ENCODE measurements around the gene RBMS3. TPM values are rescaled to one million over a fixed set of nuclear protein-coding genes. Genes with fewer than 3 reads are reported as not detected.

RBMS3 gene
- total and polyA plus RNA-seq, 2 experiments from 2014 or later: 34.9 to 37.1 TPM

DNA sequence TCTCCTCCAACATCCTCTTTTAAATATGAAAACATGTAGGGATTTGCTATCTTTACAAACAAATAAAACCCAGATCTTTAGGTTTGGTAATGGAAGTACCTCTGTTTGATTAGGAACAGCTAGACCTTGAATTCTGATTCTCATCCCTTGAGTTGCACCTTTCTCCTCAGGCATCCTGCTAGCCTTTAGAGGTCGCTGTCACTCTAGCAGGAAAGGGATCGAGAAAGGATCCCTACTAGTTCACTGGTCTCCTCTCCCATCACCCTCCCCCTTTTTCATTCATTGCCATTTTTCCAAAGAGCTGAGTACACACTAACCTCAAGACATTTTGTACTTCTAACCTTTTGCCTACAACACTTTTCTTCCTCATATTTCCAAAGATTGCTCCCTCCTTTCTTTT is 569.8 kb downstream of the RBMS3 start:
- no peaks in the 10 kb centered on the region for H4K20me1 ChIP-seq (ENCODE audit: insufficient read depth, poor library complexity, severe bottlenecking)
- no peaks in the 10 kb centered on the region for H3K4me1 ChIP-seq (ENCODE audit: insufficient read depth)
- TF ChIP-seq, protein P1, sequence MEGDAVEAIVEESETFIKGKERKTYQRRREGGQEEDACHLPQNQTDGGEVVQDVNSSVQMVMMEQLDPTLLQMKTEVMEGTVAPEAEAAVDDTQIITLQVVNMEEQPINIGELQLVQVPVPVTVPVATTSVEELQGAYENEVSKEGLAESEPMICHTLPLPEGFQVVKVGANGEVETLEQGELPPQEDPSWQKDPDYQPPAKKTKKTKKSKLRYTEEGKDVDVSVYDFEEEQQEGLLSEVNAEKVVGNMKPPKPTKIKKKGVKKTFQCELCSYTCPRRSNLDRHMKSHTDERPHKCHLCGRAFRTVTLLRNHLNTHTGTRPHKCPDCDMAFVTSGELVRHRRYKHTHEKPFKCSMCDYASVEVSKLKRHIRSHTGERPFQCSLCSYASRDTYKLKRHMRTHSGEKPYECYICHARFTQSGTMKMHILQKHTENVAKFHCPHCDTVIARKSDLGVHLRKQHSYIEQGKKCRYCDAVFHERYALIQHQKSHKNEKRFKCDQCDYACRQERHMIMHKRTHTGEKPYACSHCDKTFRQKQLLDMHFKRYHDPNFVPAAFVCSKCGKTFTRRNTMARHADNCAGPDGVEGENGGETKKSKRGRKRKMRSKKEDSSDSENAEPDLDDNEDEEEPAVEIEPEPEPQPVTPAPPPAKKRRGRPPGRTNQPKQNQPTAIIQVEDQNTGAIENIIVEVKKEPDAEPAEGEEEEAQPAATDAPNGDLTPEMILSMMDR (IDR thresholded peaks at IDR 0.05; ENCODE audit: poor library complexity): no peak
- no peak for TF ChIP-seq EZH2phosphoT487 (IDR thresholded peaks at IDR 0.05; ENCODE audit: low read depth, severe bottlenecking, unreplicated experiment)
- no peak for TF ChIP-seq EZH2 (IDR thresholded peaks at IDR 0.05; ENCODE audit: borderline replicate concordance)
- no peaks in the 10 kb centered on the region for H3K9me3 ChIP-seq (ENCODE audit: low read depth)
- no peaks in the 10 kb centered on the region for H3K27me3 ChIP-seq
- no peaks in the 10 kb centered on the region for H3K9me2 ChIP-seq (replicated peaks; ENCODE audit: insufficient read depth)
- no peak overlapping the region for H3K4me2 ChIP-seq
- H3K36me3 ChIP-seq (replicated peaks; ENCODE audit: insufficient read depth, low read depth): no peaks in the 10 kb centered on the region
- no peak for DNase-seq (ENCODE audit: low spot score)
- H3K4me3 ChIP-seq: no peak overlapping the region
- 51% methylated on average over 2 of the region's 2 CpGs for WGBS (ENCODE audit: low lambda C conversion rate, missing lambda C conversion rate)
- no peak overlapping the region for H2AFZ ChIP-seq
- H3K27ac ChIP-seq: no peak overlapping the region
- no peaks in the 10 kb centered on the region for H3K79me2 ChIP-seq

DNA sequence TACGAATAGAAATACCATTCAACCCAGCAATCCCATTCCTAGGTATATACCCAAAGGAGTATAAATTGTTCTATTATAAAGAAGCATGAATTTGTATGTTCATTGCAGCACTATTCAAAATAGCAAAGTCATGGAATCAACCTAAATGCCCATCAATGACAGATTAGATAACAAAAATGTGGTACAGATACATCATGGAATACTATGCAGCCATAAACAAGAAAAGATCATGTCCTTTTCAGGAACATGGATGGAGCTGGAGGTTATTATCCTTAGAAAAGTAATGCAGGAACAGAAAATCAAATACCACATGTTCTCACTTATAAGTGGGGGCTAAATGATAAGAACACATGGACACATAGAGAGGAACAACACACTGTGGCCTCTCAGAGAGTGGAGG is 571.9 kb downstream of the RBMS3 start:
- no peak overlapping the region for H3K4me3 ChIP-seq
- no peaks in the 10 kb centered on the region for H3K79me2 ChIP-seq
- H3K4me1 ChIP-seq (ENCODE audit: insufficient read depth): no peaks in the 10 kb centered on the region
- no peaks in the 10 kb centered on the region for H3K36me3 ChIP-seq (replicated peaks; ENCODE audit: insufficient read depth, low read depth)
- H4K20me1 ChIP-seq (ENCODE audit: insufficient read depth, poor library complexity, severe bottlenecking): no peaks in the 10 kb centered on the region
- no peak for DNase-seq (ENCODE audit: low spot score)
- no peak overlapping the region for H3K27ac ChIP-seq
- WGBS (ENCODE audit: low lambda C conversion rate, missing lambda C conversion rate): 0% methylated on average over 1 of the region's 1 CpG
- H3K9me3 ChIP-seq (ENCODE audit: low read depth): no peaks in the 10 kb centered on the region
- H3K9me2 ChIP-seq (replicated peaks; ENCODE audit: insufficient read depth): no peaks in the 10 kb centered on the region
- no peak overlapping the region for H2AFZ ChIP-seq
- H3K27me3 ChIP-seq: no peaks in the 10 kb centered on the region
- no peak overlapping the region for H3K4me2 ChIP-seq
- no peak for TF ChIP-seq EZH2 (IDR thresholded peaks at IDR 0.05; ENCODE audit: borderline replicate concordance)
- TF ChIP-seq, protein P1 (IDR thresholded peaks at IDR 0.05; ENCODE audit: poor library complexity): no peak
- TF ChIP-seq EZH2phosphoT487 (IDR thresholded peaks at IDR 0.05; ENCODE audit: low read depth, severe bottlenecking, unreplicated experiment): no peak

DNA sequence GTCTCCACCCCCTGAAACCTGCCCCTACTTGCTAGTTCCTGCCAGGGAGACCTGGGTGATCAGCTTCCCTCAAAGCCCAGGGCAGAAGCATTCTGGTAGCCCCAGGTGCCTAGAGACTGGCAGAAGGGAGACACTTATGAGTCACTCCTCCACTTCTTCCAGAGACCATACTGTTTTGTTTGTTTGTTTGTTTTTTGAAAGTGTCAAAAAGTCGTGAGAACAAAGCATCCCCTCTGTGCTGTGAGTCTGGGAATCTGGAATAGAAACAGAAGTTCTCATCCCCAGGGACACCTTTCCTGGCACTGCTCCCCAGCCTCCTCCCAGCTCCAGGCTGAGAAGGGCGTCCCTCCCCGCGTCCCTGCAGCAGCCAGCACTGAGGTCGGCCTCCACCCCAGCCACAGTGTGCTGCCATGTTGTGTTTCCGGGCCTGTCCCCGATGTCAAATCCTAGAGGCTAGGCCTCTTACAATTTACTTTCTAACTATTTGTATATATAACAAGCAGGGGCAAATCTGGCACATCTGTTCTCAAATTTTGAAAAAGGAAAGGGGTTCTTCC is 573.0 kb downstream of the RBMS3 start:
- no peak for TF ChIP-seq EZH2phosphoT487 (IDR thresholded peaks at IDR 0.05; ENCODE audit: low read depth, severe bottlenecking, unreplicated experiment)
- TF ChIP-seq, protein P1 (IDR thresholded peaks at IDR 0.05; ENCODE audit: poor library complexity): no peak
- TF ChIP-seq EZH2 (IDR thresholded peaks at IDR 0.05; ENCODE audit: borderline replicate concordance): no peak
- Histone ChIP-seq H3K9me2 (replicated peaks; ENCODE audit: insufficient read depth) (no peaks in the 10 kb centered on the region), H3K27me3 (no peaks in the 10 kb centered on the region), H3K9me3 (ENCODE audit: low read depth) (no peaks in the 10 kb centered on the region), H3K4me1 (ENCODE audit: insufficient read depth) (no peaks in the 10 kb centered on the region), H3K27ac (no peak overlapping the region), H2AFZ (no peak overlapping the region), H4K20me1 (ENCODE audit: insufficient read depth, poor library complexity, severe bottlenecking) (no peaks in the 10 kb centered on the region), H3K4me2 (no peak overlapping the region), H3K36me3 (replicated peaks; ENCODE audit: insufficient read depth, low read depth) (no peaks in the 10 kb centered on the region), H3K4me3 (no peak overlapping the region), H3K79me2 (no peaks in the 10 kb centered on the region)
- WGBS (ENCODE audit: low lambda C conversion rate, missing lambda C conversion rate): 91% methylated on average over 7 of the region's 7 CpGs
- DNase-seq (ENCODE audit: low spot score): no peak

DNA sequence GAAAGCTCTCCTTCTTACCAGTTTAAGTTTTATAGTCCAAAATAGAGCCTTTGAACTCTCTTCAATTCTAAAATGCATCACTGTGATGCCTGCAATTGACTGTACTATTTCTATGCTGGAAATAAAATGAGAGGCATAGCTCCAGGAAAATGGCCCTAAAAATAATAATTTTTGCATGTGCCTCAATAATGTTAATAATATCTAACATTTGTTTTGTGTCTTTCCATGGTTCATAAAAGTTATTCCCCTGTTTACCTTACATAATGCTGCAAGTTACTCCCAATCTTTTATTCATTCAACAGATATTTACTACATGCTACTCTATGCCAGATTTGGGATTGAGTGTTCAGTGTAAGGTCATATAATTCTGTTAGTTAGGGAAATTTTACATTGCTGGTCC is 574.0 kb downstream of the RBMS3 start:
- H3K4me1 ChIP-seq (ENCODE audit: insufficient read depth): no peaks in the 10 kb centered on the region
- no peaks in the 10 kb centered on the region for H3K36me3 ChIP-seq (replicated peaks; ENCODE audit: insufficient read depth, low read depth)
- no peaks in the 10 kb centered on the region for H4K20me1 ChIP-seq (ENCODE audit: insufficient read depth, poor library complexity, severe bottlenecking)
- H3K4me2 ChIP-seq: no peak overlapping the region
- H3K9me2 ChIP-seq (replicated peaks; ENCODE audit: insufficient read depth): no peaks in the 10 kb centered on the region
- TF ChIP-seq EZH2phosphoT487 (IDR thresholded peaks at IDR 0.05; ENCODE audit: low read depth, severe bottlenecking, unreplicated experiment): no peak
- no peaks in the 10 kb centered on the region for H3K79me2 ChIP-seq
- H3K27ac ChIP-seq: no peak overlapping the region
- H2AFZ ChIP-seq: no peak overlapping the region
- H3K27me3 ChIP-seq: no peaks in the 10 kb centered on the region
- DNase-seq (ENCODE audit: low spot score): no peak
- no peak overlapping the region for H3K4me3 ChIP-seq
- no peaks in the 10 kb centered on the region for H3K9me3 ChIP-seq (ENCODE audit: low read depth)

Data from hepatocyte (in vitro differentiated cells).